Occipital lobe (tissue), 2 donors: ENCODE results near the gene ANAPC16. TPM values are rescaled to one million over a fixed set of nuclear protein-coding genes. Genes with fewer than 3 reads are reported as not detected.
"Not testable (repeated sequence)": the region's sequence is repeated elsewhere in the genome, so short reads cannot be mapped to it uniquely, and the experiment has no call there.

ENCODE experiments used
- DNase-seq: peaks from one replicate; lab custom pipeline; 2025; lab: John Stamatoyannopoulos, UW
- total RNA-seq: library from RNA; depleted of rRNA; stranded (reverse); fragments of >200 nt; gene quantifications from one replicate; pipeline ENCODE4 v1.2.3, GENCODE V29; 2014

Gene ANAPC16
- 34.2 TPM for total RNA-seq

DNA sequence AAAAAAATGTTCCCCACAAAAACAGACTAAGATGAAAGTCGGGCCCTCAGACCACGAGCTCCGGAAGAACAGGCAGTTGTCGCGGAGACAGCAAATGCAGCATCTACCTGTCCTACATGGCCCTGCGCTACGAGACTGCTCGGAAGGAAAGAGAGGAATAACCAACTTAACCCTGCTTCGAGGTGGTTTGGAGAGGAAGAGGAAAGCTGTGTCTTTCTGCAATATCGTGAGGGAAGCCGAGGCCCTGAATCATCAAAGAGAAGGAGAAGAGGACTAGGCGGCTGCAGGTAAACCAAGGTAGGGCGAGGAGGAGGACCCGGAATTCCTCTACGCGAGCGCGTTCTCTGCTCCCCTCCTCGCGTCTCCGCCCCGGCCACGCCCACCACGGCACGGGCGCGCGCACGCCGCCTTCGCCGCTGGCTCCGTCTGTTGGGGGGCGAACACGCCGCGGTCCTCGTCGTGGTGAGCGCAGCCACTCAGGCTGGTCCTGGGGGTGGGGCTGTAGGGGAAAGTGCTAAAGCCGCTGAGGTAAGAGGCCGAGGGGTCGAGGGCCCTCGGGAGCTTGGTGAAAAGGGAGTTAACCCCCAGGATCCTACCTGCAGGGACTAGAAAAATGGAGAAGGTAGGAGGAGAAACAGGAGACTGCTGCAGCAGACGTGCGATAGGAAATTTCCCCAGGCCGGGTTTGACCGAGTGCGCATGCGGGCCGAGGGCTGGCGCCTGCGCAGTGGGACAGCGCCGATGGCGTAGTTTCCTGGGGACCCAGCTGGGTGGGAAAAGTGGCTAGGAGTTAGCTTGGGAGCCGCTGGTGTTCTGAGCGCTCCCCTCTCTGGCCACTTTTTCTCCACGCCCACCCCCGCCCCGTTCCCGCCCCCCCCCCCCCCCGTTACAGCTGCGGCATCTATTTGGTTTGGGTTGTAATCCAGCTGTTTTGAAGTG is at the start of gene ANAPC16, which contains the start of gene ASCC1:
ANAPC16 (plus strand) TSS at position 402 of the 939 bp plus-strand sequence. CDS start 7,903 bp downstream, outside the sequence.
ASCC1 (minus strand) TSS at position 666 of the 939 bp plus-strand sequence. CDS start 2,978 bp downstream, outside the sequence.
- DNase-seq: peak; percentile 93

DNA sequence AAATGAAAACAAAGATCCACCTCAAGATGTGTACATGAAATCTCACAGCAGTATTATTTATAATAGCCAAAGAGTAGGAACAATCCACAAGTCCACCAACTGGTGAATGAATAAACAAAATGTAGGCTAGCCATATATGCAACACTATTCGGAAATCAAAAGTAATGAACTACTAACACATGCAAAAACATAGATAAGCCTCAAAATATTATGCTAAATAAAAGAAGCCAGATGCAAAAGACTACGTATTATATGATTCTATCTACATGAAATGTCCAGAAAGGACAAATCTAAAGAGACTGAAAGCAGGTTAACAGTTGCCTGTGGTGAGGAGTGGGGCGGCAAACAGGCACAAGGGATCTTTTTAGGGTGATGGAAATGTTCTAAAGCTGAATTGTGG is 48.7 kb upstream of the ANAPC16 start:
- DNase-seq: no peak

DNA sequence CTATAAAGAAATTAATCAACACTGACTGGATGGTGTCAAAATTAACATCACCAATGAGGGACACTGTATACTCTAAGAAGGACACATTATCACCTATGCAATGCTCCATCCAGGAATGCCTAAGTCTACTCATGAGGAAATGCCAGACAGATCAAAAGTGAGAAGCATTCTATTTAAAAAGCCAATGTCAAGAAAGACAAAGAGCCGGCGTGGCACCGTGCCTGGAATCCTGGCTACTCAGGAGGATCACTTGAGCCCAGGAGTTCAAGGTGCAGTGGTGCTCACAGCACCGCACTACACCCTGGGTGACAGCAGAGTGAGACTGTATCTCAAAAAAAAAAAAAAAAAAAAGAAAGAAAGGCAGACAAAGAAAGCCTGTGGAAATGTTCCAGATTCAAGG is 45.5 kb upstream of the ANAPC16 start:
- DNase-seq: no peak

DNA sequence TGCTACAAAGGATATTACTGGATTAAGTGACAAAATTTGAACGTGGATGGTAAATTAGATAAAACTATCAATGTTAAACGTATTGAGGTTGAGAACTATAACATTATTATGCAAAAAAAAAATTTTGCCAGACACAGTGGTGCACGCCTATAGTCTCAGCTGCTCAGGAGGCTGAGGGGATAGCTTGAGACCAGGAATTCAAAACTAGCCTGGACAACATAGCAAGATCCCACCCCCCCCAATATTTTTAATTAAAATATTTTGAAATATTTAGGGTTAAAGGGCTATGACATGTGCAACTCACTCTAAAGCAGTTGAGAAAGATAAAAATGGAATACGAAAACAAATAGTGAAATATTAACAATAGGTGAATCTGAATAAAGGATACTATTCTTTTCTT is 45.1 kb upstream of the ANAPC16 start:
- DNase-seq: no peak

DNA sequence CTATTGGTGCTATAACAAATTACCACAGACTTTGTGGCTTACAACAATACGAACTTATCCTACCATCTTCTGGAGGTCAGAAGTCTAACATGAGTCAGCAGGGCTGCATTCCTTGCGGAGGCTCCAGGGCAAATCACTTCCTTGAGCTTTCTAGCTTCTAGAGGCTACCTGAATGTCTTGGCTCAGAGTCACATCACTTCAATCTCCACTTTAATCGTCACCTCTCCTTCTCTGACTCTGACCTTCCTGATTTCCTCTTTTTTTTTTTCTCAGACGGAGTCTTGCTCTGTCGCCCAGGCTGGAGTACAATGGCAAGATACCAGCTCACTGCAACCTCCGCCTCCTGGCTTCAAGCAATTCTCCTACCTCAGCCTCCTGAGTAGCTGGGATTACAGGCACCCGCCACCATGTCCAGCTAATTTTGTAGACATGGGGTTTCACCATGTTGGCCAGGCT is 44.6 kb upstream of the ANAPC16 start:
- no peak for DNase-seq

DNA sequence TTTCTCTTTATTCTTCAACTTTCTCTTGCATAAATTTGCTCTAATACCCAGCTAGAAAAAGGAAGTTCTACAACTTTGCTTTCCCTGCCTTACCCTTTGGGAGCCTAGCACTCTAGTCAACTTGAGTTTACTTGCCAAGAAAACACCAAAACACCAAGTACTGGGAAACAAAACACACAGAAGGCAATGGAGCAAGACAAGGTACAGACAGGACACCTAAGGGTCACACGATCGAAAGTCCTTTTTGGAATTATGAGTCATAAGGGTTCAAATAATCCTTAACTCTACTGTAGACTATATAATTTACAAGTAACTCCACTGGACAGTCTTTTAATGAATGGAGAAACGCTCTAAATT is 42.6 kb upstream of the ANAPC16 start:
- no peak for DNase-seq

DNA sequence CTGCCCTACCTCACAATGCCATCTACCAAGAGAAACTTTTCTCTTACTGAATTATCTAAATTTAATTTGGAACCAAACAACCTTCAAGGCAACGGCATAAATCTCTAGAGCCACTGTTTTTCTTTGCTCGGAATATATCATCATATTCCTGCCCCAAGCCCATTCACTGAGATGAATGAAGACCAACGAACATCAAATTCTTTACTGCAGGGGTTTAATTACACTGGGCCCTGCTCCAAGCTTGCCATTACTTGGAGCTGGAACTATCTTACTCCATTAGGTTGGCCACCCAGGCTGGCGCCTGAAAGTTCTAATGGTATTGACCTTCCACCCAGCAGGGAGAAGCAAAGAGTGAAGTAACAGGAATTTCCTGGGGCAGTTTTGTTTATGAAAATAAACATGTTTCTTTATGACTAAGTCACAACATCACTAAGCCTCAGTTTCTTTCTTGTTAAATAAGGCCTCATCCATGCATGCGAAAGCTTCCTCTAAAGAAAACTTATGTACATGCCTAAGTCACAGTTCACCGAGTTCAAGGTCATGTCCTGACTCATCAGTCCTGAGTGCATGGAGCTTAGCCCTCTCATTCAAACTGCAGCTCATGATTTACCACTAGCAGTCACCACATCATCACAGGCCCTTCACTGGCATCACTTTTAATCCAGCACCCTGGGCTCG is 42.1 kb upstream of the ANAPC16 start:
- DNase-seq: no peak

DNA sequence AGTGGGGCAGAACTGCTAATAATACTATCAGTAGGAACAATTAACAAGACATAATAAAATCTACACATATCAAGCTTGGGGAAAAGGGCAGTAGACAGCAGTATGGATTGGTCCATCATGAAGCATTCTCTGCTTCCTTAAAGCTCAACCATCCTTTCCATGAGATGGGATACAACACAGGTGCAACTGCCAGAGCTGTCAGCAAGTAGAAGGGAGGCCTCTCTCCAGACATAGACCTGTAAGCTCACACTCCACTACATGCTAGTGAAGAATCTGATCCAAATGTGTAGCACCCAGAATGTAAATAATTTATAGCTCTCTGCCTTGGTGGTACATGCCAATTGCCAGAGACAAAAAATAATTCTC is 41.5 kb upstream of the ANAPC16 start:
- DNase-seq: no peak

DNA sequence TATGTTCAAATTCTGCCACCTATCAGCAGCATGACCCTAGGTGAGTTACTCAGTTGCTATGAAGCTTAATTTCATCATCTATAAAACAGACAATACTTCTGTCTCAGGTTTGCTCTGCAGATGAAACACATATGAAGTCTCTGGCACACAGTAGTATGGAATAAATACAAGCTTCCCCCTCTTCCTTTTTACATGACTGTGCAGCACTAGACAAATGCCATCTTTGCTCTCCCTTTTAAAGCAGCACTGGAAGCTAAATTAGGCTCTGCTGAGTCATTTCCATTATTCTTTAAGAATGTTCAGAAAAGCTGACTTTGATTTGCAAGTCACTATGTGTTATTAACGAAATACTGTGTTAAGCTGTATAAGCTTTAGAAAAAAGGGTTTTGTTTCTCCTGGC is 40.7 kb upstream of the ANAPC16 start:
- no peak for DNase-seq

DNA sequence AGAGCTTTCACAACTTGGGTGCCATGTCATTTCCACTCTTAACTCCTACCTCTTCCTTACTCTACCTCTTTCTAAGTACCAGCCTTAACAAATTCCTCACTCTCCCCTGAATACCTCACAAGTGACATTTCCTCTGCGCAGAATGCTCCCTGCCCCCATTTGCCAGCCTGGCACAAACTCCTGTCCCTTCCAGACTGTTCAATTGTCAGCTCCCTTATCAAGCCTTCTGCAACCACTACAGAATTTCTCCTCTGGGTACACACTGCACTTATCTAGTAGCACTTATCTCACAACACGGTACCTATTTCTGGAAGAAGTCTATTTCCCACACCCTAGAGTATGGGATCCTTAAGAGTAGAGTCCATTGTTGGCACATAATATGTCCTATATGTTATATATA is 39.1 kb upstream of the ANAPC16 start:
- no peak for DNase-seq

DNA sequence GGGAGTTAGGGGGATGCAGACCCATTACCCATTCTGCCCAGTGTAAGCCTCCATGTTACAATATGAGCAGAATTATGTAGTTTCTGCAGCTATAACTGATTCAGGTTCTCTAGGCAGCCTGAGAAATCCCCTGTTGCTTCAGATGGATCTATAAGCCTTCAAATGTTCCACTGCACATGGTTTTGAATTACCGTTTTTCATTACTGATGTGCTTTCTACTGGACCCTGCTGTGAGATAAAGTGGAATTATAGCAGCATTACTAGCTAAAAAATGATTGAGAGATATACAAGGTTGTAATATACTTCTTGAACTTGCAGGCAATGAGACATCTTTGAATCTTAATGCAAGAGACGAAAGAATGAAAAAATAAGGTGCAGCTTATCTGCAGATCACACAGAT is 38.4 kb upstream of the ANAPC16 start:
- no peak for DNase-seq

DNA sequence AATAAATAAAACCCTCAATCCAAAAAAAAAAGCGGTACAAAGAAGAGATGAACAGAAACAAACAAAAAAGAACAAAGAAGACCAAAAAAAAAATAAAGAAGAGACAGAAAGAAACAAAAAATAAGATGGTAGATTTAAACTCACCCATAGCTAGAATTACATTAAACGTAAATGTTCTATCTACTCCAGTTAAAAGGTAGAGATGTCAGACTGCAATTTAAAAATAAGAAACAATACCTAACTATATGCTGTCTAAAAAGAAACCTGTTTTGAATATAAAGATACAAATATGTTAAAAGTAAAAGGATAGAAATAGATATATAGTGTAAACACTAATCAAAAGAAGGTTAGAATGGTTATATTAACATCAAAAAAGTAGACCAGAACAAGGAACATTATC is 31.7 kb upstream of the ANAPC16 start:
- DNase-seq: no peak

DNA sequence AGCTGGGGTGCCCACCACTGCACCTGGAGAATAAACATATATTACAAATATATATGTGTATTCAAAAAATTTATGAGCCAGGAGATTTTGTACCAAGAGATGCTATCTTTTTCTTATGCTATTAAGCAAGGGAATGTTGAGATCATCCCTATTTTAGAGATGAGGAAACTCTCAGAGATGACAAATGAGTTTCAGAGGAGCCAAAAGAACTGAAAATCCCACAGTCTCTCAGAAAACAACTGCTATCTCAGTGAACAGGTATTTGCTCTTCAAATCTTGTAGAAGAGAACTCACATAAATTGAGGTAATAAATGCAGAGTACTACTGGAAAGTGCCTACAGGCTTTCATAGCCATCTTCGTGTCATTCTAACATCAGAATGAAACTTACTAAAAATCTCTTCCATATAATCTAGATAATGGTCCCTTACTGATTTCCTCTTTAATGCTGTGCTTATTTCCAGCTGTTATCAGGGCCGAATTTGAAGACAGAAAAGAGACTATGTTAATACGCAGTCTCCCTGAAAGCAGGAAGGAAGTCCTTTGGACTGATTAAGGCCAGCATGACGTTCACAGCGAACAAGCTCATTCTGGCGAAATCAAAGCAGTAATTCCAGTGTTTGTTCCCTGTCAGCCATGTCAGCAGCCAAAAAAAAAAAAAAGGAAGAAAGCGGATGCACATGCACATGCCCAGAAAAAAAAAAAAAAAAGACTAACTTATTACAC is 29.4 kb upstream of the ANAPC16 start:
- DNase-seq: no peak

DNA sequence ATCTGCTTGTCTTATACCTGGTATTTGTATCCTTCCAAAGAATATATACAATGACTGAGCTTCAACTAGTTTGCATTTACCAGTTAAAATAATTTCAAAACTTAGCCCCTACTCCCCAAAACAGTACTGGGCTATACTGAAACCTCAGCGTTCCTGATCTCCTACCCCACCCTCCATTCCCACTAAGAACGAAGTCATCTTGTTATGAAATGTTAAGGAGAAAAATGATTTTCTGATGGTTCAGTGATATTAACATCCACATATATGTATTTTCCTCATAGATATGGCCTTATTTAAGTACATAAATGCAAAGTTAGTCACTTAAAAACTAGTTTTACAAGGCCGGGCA is 28.9 kb upstream of the ANAPC16 start:
- DNase-seq: no peak

DNA sequence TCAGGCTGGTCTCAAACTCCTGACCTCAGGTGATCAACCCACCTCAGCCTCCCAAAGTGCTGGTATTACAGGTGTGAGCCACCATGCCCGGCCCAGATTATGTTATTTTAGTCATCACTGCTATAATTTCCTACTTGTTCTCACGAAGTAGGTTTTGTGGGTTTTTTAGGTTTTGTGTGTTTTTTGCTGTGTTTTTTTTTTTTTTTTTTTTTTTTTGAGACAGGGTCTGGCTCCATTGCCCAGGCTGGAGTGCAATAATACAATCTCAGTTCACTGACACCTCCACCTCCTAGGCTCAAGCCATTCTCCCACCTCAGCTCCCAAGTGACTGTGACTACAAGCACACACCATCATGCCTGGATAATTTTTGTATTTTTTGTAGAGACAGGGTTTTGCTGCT is 20.9 kb upstream of the ANAPC16 start:
- DNase-seq: no peak

DNA sequence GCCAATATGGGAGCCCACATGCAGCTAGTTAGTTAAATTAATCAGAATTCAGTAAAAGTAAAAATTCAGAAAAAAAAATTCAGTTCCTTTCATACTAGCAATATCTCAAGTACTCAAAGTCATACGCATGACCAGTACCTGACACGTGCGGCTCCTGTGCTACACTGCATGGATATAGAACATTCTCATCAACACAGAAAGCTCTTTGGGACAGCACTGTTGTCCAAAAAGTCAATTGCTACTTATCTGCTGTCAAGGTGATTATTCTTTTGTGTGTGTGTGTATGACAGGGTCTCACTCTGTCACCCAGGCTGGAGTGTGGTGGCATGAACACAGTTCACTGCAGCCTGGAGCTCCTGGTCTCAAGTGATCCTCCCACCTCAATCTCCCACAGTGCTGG is 14.9 kb upstream of the ANAPC16 start:
- DNase-seq: no peak

DNA sequence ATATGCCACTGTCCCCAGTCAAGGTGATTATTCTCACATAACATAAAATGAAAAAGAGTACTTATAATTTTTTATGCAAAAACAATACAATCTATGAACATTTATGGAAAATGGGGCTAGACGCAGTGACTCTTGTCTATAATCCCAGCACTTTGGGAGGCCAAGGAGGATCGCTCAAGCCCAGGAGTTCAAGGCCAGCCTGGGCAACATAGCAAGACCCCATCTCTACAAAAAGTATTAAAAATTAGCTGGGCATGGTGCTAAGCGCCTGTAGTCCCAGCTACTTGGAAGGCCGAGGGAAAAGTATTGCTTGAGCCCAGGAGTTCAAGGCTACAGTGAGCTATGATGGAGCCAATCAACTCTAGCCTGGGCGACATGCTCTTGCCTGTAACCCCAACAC is 14.5 kb upstream of the ANAPC16 start:
- DNase-seq: no peak

DNA sequence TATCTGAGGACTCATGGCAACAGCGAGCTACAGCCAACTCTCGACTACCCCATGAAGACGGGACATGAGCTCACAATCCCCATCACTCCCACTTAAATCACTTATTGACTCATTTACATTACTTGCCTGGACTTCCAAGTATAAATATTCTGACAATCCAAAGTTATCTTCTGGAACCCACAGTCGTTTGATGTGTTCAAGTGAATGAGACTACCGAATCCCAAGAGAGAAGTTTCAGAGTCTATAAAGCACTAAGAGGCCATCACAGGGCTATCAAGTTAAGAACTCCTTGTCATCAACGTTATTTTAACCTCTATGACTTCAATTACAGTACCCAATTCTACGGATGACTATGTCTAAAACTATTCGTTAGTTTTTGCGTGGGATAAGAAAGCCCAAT is 11.5 kb upstream of the ANAPC16 start:
- no peak for DNase-seq

DNA sequence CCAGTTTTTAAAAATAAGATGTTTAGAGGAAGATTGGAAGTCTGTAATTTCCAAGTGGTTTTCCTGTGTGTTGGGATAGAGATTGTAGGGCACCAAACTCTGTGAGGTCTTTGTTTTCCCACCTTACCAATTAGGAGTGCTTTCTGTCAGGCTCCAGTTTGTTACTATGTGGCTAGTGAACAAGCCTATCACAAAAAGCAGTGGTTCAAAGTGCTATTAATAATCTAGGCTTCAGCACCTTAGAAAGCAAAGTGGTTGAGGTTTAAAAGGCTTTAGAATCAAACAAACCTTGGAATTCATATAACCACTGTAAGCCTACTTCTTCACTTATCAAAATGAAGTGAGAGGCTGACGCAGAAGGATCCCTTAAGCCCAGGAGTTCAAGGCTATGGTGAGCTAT is 11.1 kb upstream of the ANAPC16 start:
- DNase-seq: no peak

DNA sequence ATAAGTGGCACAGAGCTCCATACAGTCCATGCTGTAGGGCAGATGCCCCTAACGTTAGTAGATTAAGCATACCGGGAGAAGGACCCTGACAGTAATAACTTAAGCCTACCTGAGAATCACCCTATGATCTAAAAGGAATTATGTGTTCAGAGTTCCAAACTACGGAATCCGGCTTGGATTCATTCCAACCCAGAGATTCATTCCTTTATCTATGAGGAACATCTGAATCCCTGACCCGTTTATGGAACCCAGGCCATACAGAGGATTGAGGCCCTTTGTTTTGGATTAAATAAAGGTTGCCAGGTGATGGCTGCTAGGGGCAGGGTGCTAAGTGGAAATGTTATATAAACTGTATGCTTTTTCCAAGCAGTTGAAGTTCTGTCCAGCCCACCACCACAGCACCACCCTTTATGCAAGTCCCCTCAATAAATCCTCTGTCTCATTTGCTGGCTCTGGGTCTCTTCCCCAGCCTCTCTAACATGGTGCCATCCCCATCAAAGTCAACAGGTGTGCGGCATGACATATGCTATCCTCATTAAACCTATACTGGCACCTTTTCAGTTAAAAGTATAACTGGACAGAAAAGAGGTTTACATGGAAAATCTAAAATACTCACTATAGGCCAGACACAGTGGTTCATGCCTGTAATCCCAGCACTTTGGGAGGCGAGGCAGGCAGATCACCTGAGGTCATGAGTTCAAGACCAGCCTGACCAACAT is 9.1 kb upstream of the ANAPC16 start:
- no peak for DNase-seq

DNA sequence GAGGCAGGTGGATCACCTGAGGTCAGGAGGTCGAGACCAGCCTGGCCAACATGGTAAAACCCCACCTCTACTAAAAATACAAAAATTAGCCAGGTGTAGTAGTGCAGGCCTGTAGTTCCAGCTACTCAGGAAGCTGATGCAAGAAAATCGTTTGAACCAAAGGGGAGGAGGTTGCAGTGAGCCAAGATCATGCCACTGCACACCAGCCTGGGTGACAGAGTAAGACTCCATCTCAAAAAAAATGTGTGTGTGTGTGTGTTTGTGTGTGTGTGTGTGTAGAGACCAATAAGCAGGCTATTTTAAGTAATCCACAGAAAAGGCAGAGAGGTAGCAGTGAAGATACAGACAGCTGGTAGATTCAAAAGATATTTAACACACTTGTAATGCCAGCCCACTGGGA is 7.3 kb upstream of the ANAPC16 start:
- DNase-seq: not testable (repeated sequence)

DNA sequence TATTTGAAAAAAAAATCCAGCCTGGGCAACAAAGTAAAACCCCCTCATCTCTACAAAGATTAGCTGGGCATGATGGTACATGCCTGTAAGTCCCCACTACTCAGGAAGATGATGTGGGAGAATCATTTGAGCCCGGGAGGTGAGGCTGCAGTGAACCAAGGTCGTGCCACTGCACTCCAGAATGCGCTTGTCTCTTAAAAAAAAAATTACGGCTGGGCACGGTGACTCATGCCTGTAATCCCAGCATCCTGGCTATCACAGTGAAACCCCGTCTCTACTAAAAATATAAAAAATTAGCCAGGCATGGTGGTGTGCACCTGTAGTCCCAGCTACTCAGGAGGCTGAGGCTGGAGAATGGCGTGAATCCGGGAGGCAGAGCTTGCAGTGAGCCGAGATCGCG is 4.4 kb upstream of the ANAPC16 start:
- DNase-seq: not testable (repeated sequence)
